HG02571 (cell line): ENCODE measurements around the gene IQSEC3.

Experiments used
- ATAC-seq: cut with Tn5 transposase; IDR thresholded peaks from one replicate; pipeline ENCODE4 v1.9.1; 2021; ENCODE audit warnings: mild to moderate bottlenecking, moderate library complexity; ENCODE audit not compliant: unreplicated experiment

IQSEC3 gene

DNA sequence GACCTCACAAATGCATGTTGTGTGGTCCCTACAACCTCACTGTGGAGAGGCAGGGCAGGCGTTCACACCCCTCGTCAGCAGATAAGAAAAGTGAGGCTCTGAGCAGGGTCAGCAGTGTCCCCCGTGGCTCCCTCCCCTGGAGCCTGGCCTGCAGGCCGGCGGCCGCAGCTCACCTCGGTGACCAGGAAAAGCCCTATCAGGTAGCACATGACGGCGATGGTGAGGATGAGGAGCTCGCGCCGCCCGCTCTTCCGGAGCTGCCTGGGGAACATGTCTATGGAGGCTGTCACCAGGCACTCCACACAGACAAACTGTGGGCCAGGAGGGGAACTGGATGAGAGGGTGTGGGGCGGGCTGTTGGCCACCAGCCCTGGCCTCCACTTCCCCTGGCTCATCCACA is 129.4 kb downstream of the IQSEC3 start:
- ATAC-seq = no peak

- no peak for ATAC-seq
These were observed 129.9 kb downstream of the IQSEC3 start for GRCh38 chr12:196436-196835.

- no peak for ATAC-seq
These were observed 130.8 kb downstream of the IQSEC3 start for GRCh38 chr12:197347-197746.

DNA sequence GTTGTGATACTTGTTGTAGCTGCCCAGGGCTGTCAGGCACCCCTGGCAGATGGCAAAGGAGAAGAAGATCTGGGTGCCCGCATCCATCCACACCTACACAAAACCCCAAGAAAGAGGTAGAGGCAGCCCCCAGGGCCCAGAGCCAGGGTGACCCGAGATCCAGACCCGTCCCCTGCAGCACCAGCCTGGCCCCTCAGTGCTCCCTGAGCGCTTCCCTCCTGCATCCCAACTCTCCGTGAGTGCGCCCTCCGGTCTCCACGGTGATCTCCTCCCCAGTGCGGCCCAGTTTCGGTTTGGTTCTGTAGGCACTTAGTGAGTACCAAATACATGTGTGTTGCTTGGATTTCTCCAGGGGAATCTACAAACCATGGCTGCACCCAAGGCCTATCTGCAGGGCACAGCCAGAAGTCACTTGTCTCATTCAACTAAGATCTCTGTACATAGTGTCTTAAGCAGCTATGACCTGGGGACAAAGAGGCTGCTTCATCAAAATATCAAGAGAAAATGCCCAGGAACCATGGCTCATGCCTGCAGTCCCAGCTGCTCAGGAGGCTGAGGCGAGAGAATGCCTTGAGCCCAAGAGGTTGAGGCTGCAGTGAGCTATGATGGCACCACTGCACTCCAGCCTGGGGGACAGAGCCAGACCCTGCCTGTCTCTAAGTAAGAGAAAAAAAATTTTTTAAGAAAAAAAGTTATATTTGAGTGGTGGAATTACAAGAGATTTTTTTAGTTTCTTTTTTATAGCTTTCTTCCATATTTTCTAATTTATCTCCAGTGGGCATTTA is 131.5 kb downstream of the IQSEC3 start:
- ATAC-seq = no peak

- no peak for ATAC-seq
These were observed 132.1 kb downstream of the IQSEC3 start for GRCh38 chr12:198705-199104.

GRCh38 chr12:201361-201760 is 134.8 kb downstream of the IQSEC3 start:
- no peak for ATAC-seq

- no peak for ATAC-seq
These were observed 135.6 kb downstream of the IQSEC3 start for GRCh38 chr12:202081-202731.

DNA sequence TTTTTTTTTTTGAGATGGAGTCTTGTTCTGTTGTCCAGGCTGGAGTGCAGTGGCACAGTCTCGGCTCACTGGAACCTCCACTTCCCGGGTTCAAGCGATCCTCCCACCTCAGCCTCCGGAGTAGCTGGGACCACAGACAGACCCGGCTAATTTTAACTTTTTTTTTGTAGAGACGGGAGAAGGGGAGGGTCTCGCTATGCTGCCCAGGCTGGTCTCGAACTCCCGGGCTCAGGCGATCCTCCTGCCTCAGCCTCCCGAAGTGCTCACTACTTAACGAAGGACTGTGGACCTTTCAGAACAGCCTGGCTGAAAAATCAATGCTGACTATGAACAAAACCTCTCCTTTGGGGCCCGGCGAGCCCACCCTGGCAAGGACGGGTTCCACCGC is 136.5 kb downstream of the IQSEC3 start:
- no peak for ATAC-seq

GRCh38 chr12:203462-204260 is 137.1 kb downstream of the IQSEC3 start:
- ATAC-seq = no peak

GRCh38 chr12:204261-204678 is 137.7 kb downstream of the IQSEC3 start:
- ATAC-seq = no peak

DNA sequence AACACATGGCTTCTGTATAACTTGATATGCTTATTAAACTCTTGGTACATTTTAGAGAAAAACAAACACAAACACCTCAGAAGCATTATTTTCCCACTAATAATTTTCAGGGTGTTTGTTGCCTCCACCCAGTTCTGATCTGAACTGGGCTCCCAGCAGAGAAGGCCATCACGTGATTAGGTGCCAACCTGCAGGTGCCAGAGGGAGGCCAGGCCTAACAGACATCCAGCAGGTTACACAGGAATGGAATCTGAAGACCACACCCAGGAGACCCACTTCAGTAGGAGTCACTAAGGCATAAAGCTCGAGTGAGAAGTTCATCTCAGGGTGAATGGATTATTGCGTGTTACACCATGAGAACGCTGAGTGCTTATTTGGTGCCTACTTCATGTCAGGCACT is 138.5 kb downstream of the IQSEC3 start:
- no peak for ATAC-seq

GRCh38 chr12:206746-207440 is 140.3 kb downstream of the IQSEC3 start:
- no peak for ATAC-seq

DNA sequence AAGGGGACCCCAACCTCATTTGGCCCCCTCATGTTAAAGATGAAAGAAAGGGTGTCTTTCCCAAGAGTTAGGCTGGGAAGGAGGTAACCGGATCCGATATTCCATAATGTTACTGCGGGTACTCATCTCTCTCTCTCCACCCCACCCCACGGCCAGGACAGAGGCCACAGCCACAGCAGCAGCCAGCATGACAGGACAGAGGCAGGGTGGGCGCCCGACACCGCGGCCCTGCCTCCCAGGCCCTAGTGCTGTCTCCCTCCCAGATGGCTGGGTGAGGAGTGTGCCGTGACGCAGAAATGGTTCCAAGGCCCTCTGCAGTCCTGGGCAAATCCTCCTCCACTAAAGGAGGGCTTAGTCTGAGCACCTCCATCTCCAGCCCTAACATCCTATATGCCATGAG is 141.2 kb downstream of the IQSEC3 start:
- no peak for ATAC-seq

- ATAC-seq = no peak
These were observed 142.2 kb downstream of the IQSEC3 start for GRCh38 chr12:208813-209212.

- ATAC-seq = no peak
These were observed 142.7 kb downstream of the IQSEC3 start for GRCh38 chr12:209246-209645.

DNA sequence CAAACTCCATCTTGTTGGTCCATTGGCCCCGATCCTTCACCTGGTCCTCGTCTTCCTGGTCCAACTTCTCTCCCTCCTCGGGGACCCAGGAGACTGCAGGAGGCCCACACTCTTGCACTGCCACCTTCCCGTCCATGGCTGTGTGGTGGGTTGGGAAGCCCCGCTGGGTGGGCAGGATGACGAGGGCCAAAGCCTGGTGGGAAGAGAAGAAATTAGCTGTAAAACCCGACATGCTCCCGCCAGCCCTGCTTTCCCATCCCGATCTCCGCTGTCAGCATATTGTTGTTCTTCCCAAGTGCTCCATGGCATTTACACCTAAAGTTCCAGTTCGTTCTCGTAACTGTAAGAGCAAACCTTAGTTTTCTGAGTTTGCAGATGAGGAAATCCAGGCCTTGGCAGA is 143.3 kb downstream of the IQSEC3 start:
- ATAC-seq = no peak

DNA sequence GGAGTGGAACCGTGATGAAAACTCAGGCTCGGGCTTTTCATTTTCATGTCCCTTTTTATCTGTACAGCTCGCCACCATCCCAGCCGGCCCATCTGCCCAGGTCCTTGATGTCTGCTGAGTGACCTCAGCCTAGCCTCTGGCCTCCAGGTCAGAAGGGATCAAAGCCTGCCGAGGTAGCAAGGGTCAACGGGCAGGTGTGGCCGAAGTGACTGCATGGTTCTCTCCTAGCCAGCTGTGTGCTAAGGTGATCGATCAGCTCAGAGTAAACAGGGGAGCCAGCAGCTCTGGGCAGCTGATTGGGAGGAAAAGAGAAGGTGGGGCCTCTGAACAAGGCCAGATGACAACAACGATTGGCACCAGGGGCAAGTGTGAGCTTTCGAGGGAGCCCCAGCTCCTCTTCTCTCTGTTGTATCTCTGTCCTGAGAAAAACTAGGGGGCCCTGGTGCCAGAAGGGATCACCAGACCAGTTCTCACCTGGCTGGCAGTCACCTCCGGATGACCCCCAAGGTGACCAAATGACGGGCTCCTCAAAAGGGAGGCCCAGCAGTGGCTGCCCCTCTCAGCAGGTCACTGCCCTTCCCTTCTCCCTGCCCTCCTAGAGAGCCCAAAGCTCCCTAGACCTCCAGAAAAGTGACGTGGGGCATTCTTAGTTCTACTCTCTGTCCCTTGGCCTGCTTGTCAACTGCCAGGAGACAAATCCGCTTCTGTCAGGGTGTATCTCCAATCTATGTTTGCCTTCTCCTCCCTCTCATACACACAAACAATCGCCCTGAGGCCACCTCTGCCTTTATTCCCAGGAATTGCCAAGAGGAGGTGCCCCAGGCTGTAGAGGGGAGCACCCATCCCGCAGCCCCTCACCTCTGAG is 143.9 kb downstream of the IQSEC3 start:
- no peak for ATAC-seq

DNA sequence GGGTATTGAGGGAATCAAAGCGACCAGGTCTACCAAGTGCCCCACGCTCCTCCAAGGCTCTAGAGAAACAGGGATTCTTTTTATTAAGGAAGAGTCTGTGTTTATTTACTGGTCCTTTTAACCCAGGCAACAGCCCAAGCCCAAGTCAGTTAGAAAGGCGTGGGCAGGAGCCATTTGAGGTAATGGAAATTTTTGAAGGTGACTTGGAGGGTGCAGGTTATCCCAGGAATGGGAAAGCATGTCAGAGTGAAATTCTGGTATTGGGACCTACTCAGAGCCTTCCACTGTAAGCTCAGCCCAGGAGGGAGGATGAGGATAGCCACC is 144.5 kb downstream of the IQSEC3 start:
- no peak for ATAC-seq

DNA sequence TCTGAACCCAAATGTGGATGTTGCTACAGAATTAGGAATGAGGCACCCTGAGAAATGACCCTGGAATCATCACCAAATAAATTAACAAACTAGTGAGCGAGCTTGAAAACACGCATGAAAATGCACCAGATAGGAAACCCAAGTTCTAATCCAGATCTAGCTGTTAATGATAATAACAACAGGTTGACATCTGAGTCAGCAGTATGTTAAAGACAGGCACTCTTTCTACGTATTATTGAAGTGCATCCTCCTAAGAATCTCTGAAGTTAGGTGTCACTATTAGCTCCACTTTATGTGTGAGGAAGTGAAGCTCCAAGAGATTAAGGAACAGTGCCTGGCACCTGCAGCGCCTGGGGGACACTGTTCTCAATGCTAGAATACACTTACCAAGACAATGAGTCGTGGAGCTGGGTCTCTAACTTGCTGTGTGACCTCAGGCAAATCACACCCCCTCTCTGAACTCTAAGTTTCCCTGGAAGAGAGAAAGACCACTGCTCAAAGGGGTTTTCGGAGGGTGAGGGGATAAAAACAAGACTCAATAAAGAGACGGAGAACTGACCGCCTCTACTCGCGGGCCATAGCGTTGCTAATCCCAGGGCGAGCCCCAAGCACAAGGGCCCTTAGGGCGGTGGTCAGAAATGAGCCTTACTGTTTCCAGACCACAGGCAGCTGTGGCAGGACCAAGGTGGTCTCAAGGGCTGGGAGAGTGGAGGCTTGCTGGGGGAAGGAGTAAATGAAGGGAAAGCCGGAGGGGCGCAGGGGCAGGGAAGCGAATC is 145.3 kb downstream of the IQSEC3 start:
- ATAC-seq = no peak

- no peak for ATAC-seq
These were observed 145.8 kb downstream of the IQSEC3 start for GRCh38 chr12:212415-212714.
